ENCODE data around the gene ZNF407. TPM values are rescaled to one million over a fixed set of nuclear protein-coding genes. Genes with fewer than 3 reads are reported as not detected.
A peak's percentile ranks its signal among the peaks of the same experiment; 100 is the strongest.

ZNF407 gene
- total RNA-seq, 1 experiment from 2014 or later = 18.1 TPM

- no peak for DNase-seq
- no peak overlapping the region for H3K27ac ChIP-seq (ENCODE audit: low read length)
- H3K4me2 ChIP-seq (ENCODE audit: low read depth, low read length, poor library complexity, severe bottlenecking) = no peak overlapping the region
- no peak overlapping the region for H2AFZ ChIP-seq (ENCODE audit: low read length)
- H3K4me1 ChIP-seq (ENCODE audit: low read length) = no peaks in the 10 kb centered on the region
- no peak overlapping the region for H3K9ac ChIP-seq (ENCODE audit: low read length)
- H3K27me3 ChIP-seq (ENCODE audit: low read length) = no peaks in the 10 kb centered on the region
- H3K36me3 ChIP-seq (ENCODE audit: insufficient read depth, low read length) = peaks cover 3% of the 10 kb centered on the region; the same call in 1 of the 2 replicates
- H3K9me3 ChIP-seq (ENCODE audit: low read length) = no peaks in the 10 kb centered on the region
- H3K79me2 ChIP-seq (ENCODE audit: low read length) = no peaks in the 10 kb centered on the region
- H3K4me3 ChIP-seq (ENCODE audit: low read length) = no peak overlapping the region
- no peaks in the 10 kb centered on the region for H3K9me2 ChIP-seq (replicated peaks; ENCODE audit: insufficient read depth, low read length)
- H4K20me1 ChIP-seq (ENCODE audit: insufficient read depth, low read depth, low read length) = 0 out of 2 replicates have a peak, but pooled peaks cover 10% of the 10 kb centered on the region
Measured at GRCh38 chr18:74589811-74590210, 7.9 kb upstream of the ZNF407 start.

GRCh38 chr18:74590671-74591070 lies 7.0 kb upstream of the ZNF407 start:
- Histone ChIP-seq H3K4me3 (ENCODE audit: low read length) (no peak overlapping the region), H4K20me1 (ENCODE audit: insufficient read depth, low read depth, low read length) (0 out of 2 replicates have a peak, but pooled peaks cover 10% of the 10 kb centered on the region), H3K9me2 (replicated peaks; ENCODE audit: insufficient read depth, low read length) (no peaks in the 10 kb centered on the region), H3K4me1 (ENCODE audit: low read length) (peaks cover 2% of the 10 kb centered on the region), H2AFZ (ENCODE audit: low read length) (no peak overlapping the region), H3K27ac (ENCODE audit: low read length) (no peak overlapping the region), H3K36me3 (ENCODE audit: insufficient read depth, low read length) (peaks cover 3% of the 10 kb centered on the region; the same call in 1 of the 2 replicates), H3K4me2 (ENCODE audit: low read depth, low read length, poor library complexity, severe bottlenecking) (no peak overlapping the region), H3K79me2 (ENCODE audit: low read length) (peaks cover 2% of the 10 kb centered on the region), H3K9me3 (ENCODE audit: low read length) (no peaks in the 10 kb centered on the region), H3K27me3 (ENCODE audit: low read length) (no peaks in the 10 kb centered on the region), H3K9ac (ENCODE audit: low read length) (no peak overlapping the region)
- no peak for DNase-seq

GRCh38 chr18:74595431-74595830 lies 2.2 kb upstream of the ZNF407 start:
- peaks cover 24% of the 10 kb centered on the region for H4K20me1 ChIP-seq (ENCODE audit: insufficient read depth, low read depth, low read length)
- H3K4me3 ChIP-seq (ENCODE audit: low read length) = peak overlapping the region; percentile 91
- peaks cover 37% of the 10 kb centered on the region for H3K79me2 ChIP-seq (ENCODE audit: low read length)
- H3K27me3 ChIP-seq (ENCODE audit: low read length) = no peaks in the 10 kb centered on the region
- H3K4me2 ChIP-seq (ENCODE audit: low read depth, low read length, poor library complexity, severe bottlenecking) = peak overlapping the region; percentile 85
- H3K9me2 ChIP-seq (replicated peaks; ENCODE audit: insufficient read depth, low read length) = no peaks in the 10 kb centered on the region
- H3K9ac ChIP-seq (ENCODE audit: low read length) = 0 out of 2 replicates have a peak overlapping the region, but pooled peaks have one; percentile 85
- H3K36me3 ChIP-seq (ENCODE audit: insufficient read depth, low read length) = peaks cover 3% of the 10 kb centered on the region; the same call in 1 of the 2 replicates
- H3K4me1 ChIP-seq (ENCODE audit: low read length) = peaks cover 24% of the 10 kb centered on the region
- no peak overlapping the region for H2AFZ ChIP-seq (ENCODE audit: low read length)
- DNase-seq = no peak
- H3K27ac ChIP-seq (ENCODE audit: low read length) = no peak overlapping the region
- H3K9me3 ChIP-seq (ENCODE audit: low read length) = no peaks in the 10 kb centered on the region

GRCh38 chr18:74597034-74597661 lies 522 bp upstream of the ZNF407 start:
- Histone ChIP-seq H3K4me3 (ENCODE audit: low read length) (peak overlapping the region; percentile 91), H2AFZ (ENCODE audit: low read length) (peak overlapping the region; percentile 89), H3K79me2 (ENCODE audit: low read length) (peaks cover 50% of the 10 kb centered on the region), H3K4me2 (ENCODE audit: low read depth, low read length, poor library complexity, severe bottlenecking) (peak overlapping the region; percentile 85), H3K27me3 (ENCODE audit: low read length) (no peaks in the 10 kb centered on the region), H3K27ac (ENCODE audit: low read length) (peak overlapping the region; percentile 75), H3K9me2 (replicated peaks; ENCODE audit: insufficient read depth, low read length) (no peaks in the 10 kb centered on the region), H4K20me1 (ENCODE audit: insufficient read depth, low read depth, low read length) (peaks cover 38% of the 10 kb centered on the region), H3K36me3 (ENCODE audit: insufficient read depth, low read length) (peaks cover 3% of the 10 kb centered on the region; the same call in 1 of the 2 replicates), H3K9me3 (ENCODE audit: low read length) (no peaks in the 10 kb centered on the region), H3K4me1 (ENCODE audit: low read length) (peaks cover 24% of the 10 kb centered on the region), H3K9ac (ENCODE audit: low read length) (peak overlapping the region; percentile 85)
- DNase-seq = peak; percentile 90

GRCh38 chr18:74598350-74599001 lies 806 bp downstream of the ZNF407 start:
- H3K9ac ChIP-seq (ENCODE audit: low read length) = peak overlapping the region; percentile 85

GRCh38 chr18:74604361-74604760 lies 6.7 kb downstream of the ZNF407 start:
- Histone ChIP-seq H3K36me3 (ENCODE audit: insufficient read depth, low read length) (no peaks in the 10 kb centered on the region), H3K79me2 (ENCODE audit: low read length) (peaks cover 64% of the 10 kb centered on the region)

More at GRCh38 chr18:74598350-74599001, 806 bp downstream of the ZNF407 start:
- H2AFZ ChIP-seq (ENCODE audit: low read length) = peak overlapping the region; percentile 85; the same call in 1 of the 2 replicates
- H3K4me2 ChIP-seq (ENCODE audit: low read depth, low read length, poor library complexity, severe bottlenecking) = peak overlapping the region; percentile 85
- H3K36me3 ChIP-seq (ENCODE audit: insufficient read depth, low read length) = peaks cover 3% of the 10 kb centered on the region; the same call in 1 of the 2 replicates
- peak overlapping the region; percentile 75 for H3K27ac ChIP-seq (ENCODE audit: low read length)
- peak; percentile 93 for DNase-seq
- H3K79me2 ChIP-seq (ENCODE audit: low read length) = peaks cover 60% of the 10 kb centered on the region
- H3K9me2 ChIP-seq (replicated peaks; ENCODE audit: insufficient read depth, low read length) = no peaks in the 10 kb centered on the region
- no peaks in the 10 kb centered on the region for H3K27me3 ChIP-seq (ENCODE audit: low read length)
- H3K4me1 ChIP-seq (ENCODE audit: low read length) = peaks cover 24% of the 10 kb centered on the region
- no peaks in the 10 kb centered on the region for H3K9me3 ChIP-seq (ENCODE audit: low read length)
- peak overlapping the region; percentile 91 for H3K4me3 ChIP-seq (ENCODE audit: low read length)
- peaks cover 47% of the 10 kb centered on the region for H4K20me1 ChIP-seq (ENCODE audit: insufficient read depth, low read depth, low read length)

GRCh38 chr18:74604774-74605173 lies 7.1 kb downstream of the ZNF407 start:
- no peaks in the 10 kb centered on the region for H3K9me3 ChIP-seq (ENCODE audit: low read length)
- H3K9ac ChIP-seq (ENCODE audit: low read length) = no peak overlapping the region
- DNase-seq = no peak
- no peaks in the 10 kb centered on the region for H3K27me3 ChIP-seq (ENCODE audit: low read length)
- peaks cover 60% of the 10 kb centered on the region for H3K79me2 ChIP-seq (ENCODE audit: low read length)
- no peaks in the 10 kb centered on the region for H3K36me3 ChIP-seq (ENCODE audit: insufficient read depth, low read length)
- no peaks in the 10 kb centered on the region for H3K9me2 ChIP-seq (replicated peaks; ENCODE audit: insufficient read depth, low read length)
- no peaks in the 10 kb centered on the region for H3K4me1 ChIP-seq (ENCODE audit: low read length)
- peaks cover 86% of the 10 kb centered on the region for H4K20me1 ChIP-seq (ENCODE audit: insufficient read depth, low read depth, low read length)
- no peak overlapping the region for H3K4me3 ChIP-seq (ENCODE audit: low read length)
- H3K4me2 ChIP-seq (ENCODE audit: low read depth, low read length, poor library complexity, severe bottlenecking) = no peak overlapping the region
- no peak overlapping the region for H2AFZ ChIP-seq (ENCODE audit: low read length)
- H3K27ac ChIP-seq (ENCODE audit: low read length) = no peak overlapping the region

More at GRCh38 chr18:74604361-74604760, 6.7 kb downstream of the ZNF407 start:
- no peak for DNase-seq
- peaks cover 85% of the 10 kb centered on the region for H4K20me1 ChIP-seq (ENCODE audit: insufficient read depth, low read depth, low read length)
- H3K9me2 ChIP-seq (replicated peaks; ENCODE audit: insufficient read depth, low read length) = no peaks in the 10 kb centered on the region
- peaks cover 3% of the 10 kb centered on the region; the same call in 1 of the 2 replicates for H3K4me1 ChIP-seq (ENCODE audit: low read length)
- H3K27ac ChIP-seq (ENCODE audit: low read length) = no peak overlapping the region
- no peaks in the 10 kb centered on the region for H3K9me3 ChIP-seq (ENCODE audit: low read length)
- no peaks in the 10 kb centered on the region for H3K27me3 ChIP-seq (ENCODE audit: low read length)
- H3K4me3 ChIP-seq (ENCODE audit: low read length) = no peak overlapping the region
- no peak overlapping the region for H3K4me2 ChIP-seq (ENCODE audit: low read depth, low read length, poor library complexity, severe bottlenecking)
- no peak overlapping the region for H2AFZ ChIP-seq (ENCODE audit: low read length)
- no peak overlapping the region for H3K9ac ChIP-seq (ENCODE audit: low read length)

- H3K9me2 ChIP-seq (replicated peaks; ENCODE audit: insufficient read depth, low read length) = no peaks in the 10 kb centered on the region
- no peak for DNase-seq
- peaks cover 86% of the 10 kb centered on the region for H4K20me1 ChIP-seq (ENCODE audit: insufficient read depth, low read depth, low read length)
- H3K4me3 ChIP-seq (ENCODE audit: low read length) = no peak overlapping the region
- H3K4me2 ChIP-seq (ENCODE audit: low read depth, low read length, poor library complexity, severe bottlenecking) = no peak overlapping the region
- no peak overlapping the region for H3K9ac ChIP-seq (ENCODE audit: low read length)
- no peaks in the 10 kb centered on the region for H3K36me3 ChIP-seq (ENCODE audit: insufficient read depth, low read length)
- no peaks in the 10 kb centered on the region for H3K27me3 ChIP-seq (ENCODE audit: low read length)
- H3K79me2 ChIP-seq (ENCODE audit: low read length) = peaks cover 47% of the 10 kb centered on the region
- no peaks in the 10 kb centered on the region for H3K9me3 ChIP-seq (ENCODE audit: low read length)
- no peak overlapping the region for H3K27ac ChIP-seq (ENCODE audit: low read length)
- H2AFZ ChIP-seq (ENCODE audit: low read length) = no peak overlapping the region
- H3K4me1 ChIP-seq (ENCODE audit: low read length) = peaks cover 19% of the 10 kb centered on the region
Measured at GRCh38 chr18:74608681-74609080, 11.0 kb downstream of the ZNF407 start.

Data from Karpas-422 (cell line).